Loucy (cell line): ENCODE results near the gene ECE2.

Experiments
- H2AFZ ChIP-seq: fragments of 200-600 bp; sonication (generic); 2 replicates; pipeline ENCODE4 v1.6.0; 2016; ENCODE audit warnings: antibody characterized with exemption, mild to moderate bottlenecking, low read length, moderate library complexity
- H3F3A ChIP-seq: fragments of 200-600 bp; 2 replicates; pipeline ENCODE4 v1.6.0; 2016; ENCODE audit warnings: antibody characterized with exemption, low read depth, mild to moderate bottlenecking
- H3K27me3 ChIP-seq: fragments of 200-600 bp; sonication (generic); 2 replicates; pipeline ENCODE4 v1.6.1; 2014; ENCODE audit warnings: low read length, mild to moderate bottlenecking; ENCODE audit not compliant: insufficient read depth, poor library complexity, severe bottlenecking
- H3K36me3 ChIP-seq: fragments of 200-600 bp; sonication (generic); 2 replicates; pipeline ENCODE4 v1.6.1; 2016; ENCODE audit warnings: low read length; ENCODE audit not compliant: insufficient read depth
- H3K4me1 ChIP-seq: fragments of 200-600 bp; sonication (generic); 2 replicates; pipeline ENCODE4 v1.5.1; 2014; ENCODE audit warnings: low read length, mild to moderate bottlenecking; ENCODE audit not compliant: insufficient read depth, poor library complexity, severe bottlenecking
- H3K4me2 ChIP-seq: fragments of 200-600 bp; sonication (generic); 2 replicates; pipeline ENCODE4 v1.6.0; 2014; ENCODE audit warnings: antibody characterized with exemption, low read length, low read depth, mild to moderate bottlenecking; ENCODE audit not compliant: poor library complexity, severe bottlenecking
- H3K4me3 ChIP-seq: fragments of 200-600 bp; sonication (generic); 2 replicates; pipeline ENCODE4 v1.5.1; 2014; ENCODE audit warnings: low read length, mild to moderate bottlenecking, mixed read lengths; ENCODE audit not compliant: poor library complexity, severe bottlenecking
- H3K79me2 ChIP-seq: fragments of 200-600 bp; sonication (generic); 2 replicates; pipeline ENCODE4 v1.6.1; 2014; ENCODE audit warnings: low read length; ENCODE audit not compliant: insufficient read depth
- H3K9ac ChIP-seq: fragments of 200-600 bp; sonication (generic); 2 replicates; pipeline ENCODE4 v1.6.0; 2014; ENCODE audit warnings: mild to moderate bottlenecking, low read depth, low read length, moderate library complexity; ENCODE audit not compliant: poor library complexity, severe bottlenecking
- H3K9me2 ChIP-seq: fragments of 200-600 bp; sonication (generic); replicated peaks from 2 replicates; pipeline ENCODE4 v1.6.1; 2016; ENCODE audit warnings: low read depth, low read length, mixed read lengths
- H3K9me3 ChIP-seq: fragments of 200-600 bp; sonication (generic); 2 replicates; pipeline ENCODE4 v1.6.1; 2014; ENCODE audit warnings: mild to moderate bottlenecking, antibody characterized with exemption, low read length, low read depth; ENCODE audit not compliant: insufficient read depth
- H4K20me1 ChIP-seq: fragments of 200-600 bp; sonication (generic); 2 replicates; pipeline ENCODE4 v1.6.0; 2014; ENCODE audit warnings: antibody characterized with exemption, low read length, mild to moderate bottlenecking; ENCODE audit not compliant: insufficient read depth, poor library complexity, severe bottlenecking
- CTCF ChIP-seq: fragments of 200-600 bp; sonication (generic); conservative IDR thresholded peaks from 2 replicates; pipeline ENCODE4 v1.5.1; 2014; ENCODE audit warnings: mild to moderate bottlenecking, antibody characterized with exemption, low read length
- EZH2phosphoT487 ChIP-seq: fragments of 200-600 bp; IDR thresholded peaks from 2 replicates; pipeline ENCODE4 v1.6.1; 2018; ENCODE audit warnings: antibody characterized with exemption, mild to moderate bottlenecking, moderate library complexity, borderline replicate concordance

The ECE2 gene

GRCh38 chr3:184335661-184336546 is 60.1 kb downstream of the ECE2 start:
- Histone ChIP-seq H2AFZ (no peak overlapping the region), H3K9me3 (no peaks in the 10 kb centered on the region), H3K79me2 (no peaks in the 10 kb centered on the region), H3K4me1 (peaks cover under 1% of the 10 kb centered on the region), H3K27me3 (no peaks in the 10 kb centered on the region), H3K4me3 (no peak overlapping the region), H3K4me2 (no peak overlapping the region), H3F3A (no peaks in the 10 kb centered on the region), H3K36me3 (peaks cover 48% of the 10 kb centered on the region; the same call in 1 of the 2 replicates), H3K9ac (no peak overlapping the region), H3K9me2 (no peaks in the 10 kb centered on the region), H4K20me1 (peaks cover 21% of the 10 kb centered on the region)
- no peak for TF ChIP-seq CTCF
- TF ChIP-seq EZH2phosphoT487 = no peak

GRCh38 chr3:184336547-184337398 is 61.0 kb downstream of the ECE2 start:
- no peak overlapping the region for H3K4me3 ChIP-seq
- H4K20me1 ChIP-seq = peaks cover 21% of the 10 kb centered on the region
- no peaks in the 10 kb centered on the region for H3K27me3 ChIP-seq
- no peaks in the 10 kb centered on the region for H3K79me2 ChIP-seq
- no peak overlapping the region for H2AFZ ChIP-seq
- H3K4me1 ChIP-seq = peaks cover 7% of the 10 kb centered on the region
- H3K9me2 ChIP-seq = no peaks in the 10 kb centered on the region
- peaks cover 39% of the 10 kb centered on the region; the same call in 1 of the 2 replicates for H3K36me3 ChIP-seq
- H3K9ac ChIP-seq = no peak overlapping the region
- H3K9me3 ChIP-seq = no peaks in the 10 kb centered on the region
- H3K4me2 ChIP-seq = no peak overlapping the region
- TF ChIP-seq EZH2phosphoT487 (no peak), CTCF (no peak)
- H3F3A ChIP-seq = no peaks in the 10 kb centered on the region

DNA sequence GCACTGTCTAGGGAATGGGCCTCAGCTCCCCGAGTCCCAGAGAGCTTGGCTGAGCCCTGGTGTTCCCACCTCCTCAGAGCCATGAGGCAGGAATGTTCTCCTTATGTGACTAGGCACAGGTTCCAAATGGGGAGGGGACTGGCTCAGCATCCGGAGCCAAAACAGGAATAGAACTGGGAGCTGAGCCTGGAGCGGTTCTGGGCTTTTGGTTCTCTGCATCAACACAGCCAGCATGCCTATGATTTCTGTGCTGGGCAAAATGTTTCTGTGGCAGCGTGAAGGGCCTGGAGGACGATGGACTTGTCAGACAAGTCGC is 61.5 kb downstream of the ECE2 start, which contains the start of gene FAM131A:
TSS of gene FAM131A (plus strand) at position 202 of the 316 bp plus-strand sequence. CDS start at position 233, 31 bp downstream.
- H3K4me3 ChIP-seq = no peak within 1 kb of the TSS
- H3K9ac ChIP-seq = no peak within 1 kb of the TSS
- H3K36me3 ChIP-seq = peaks cover 33% of the 10 kb centered on the region; the same call in 1 of the 2 replicates
- no peak within 1 kb of the TSS for H2AFZ ChIP-seq
- no peak within 1 kb of the TSS for H3K4me2 ChIP-seq
- peaks cover 7% of the 10 kb centered on the region for H3K4me1 ChIP-seq
- no peaks in the 10 kb centered on the region for H3K79me2 ChIP-seq
- no peak for TF ChIP-seq CTCF
- TF ChIP-seq EZH2phosphoT487 = no peak
- no peaks in the 10 kb centered on the region for H3F3A ChIP-seq
- no peaks in the 10 kb centered on the region for H3K9me2 ChIP-seq
- H4K20me1 ChIP-seq = peaks cover 21% of the 10 kb centered on the region
- H3K27me3 ChIP-seq = no peaks in the 10 kb centered on the region
- H3K9me3 ChIP-seq = no peaks in the 10 kb centered on the region
